Measurements from ENCODE around the gene NPC1L1.

- TF ChIP-seq CTCF (IDR thresholded peaks at IDR 0.05) = no peak
- no peak for TF ChIP-seq EP300 (IDR thresholded peaks at IDR 0.05)
Observed at GRCh38 chr7:44555350-44555749, 14.2 kb upstream of the NPC1L1 start.

Measured in ovary (tissue), 3 donors.